H9 (cell line): ENCODE results near the gene RAB9A. TPM values are rescaled to one million over a fixed set of nuclear protein-coding genes. Genes with fewer than 3 reads are reported as not detected.
"Not testable (repeated sequence)": the region's sequence is repeated elsewhere in the genome, so short reads cannot be mapped to it uniquely, and the experiment has no call there.

Source experiments
- DNase-seq: peaks from one replicate; pipeline ENCODE4 v3.0.0-alpha.2; 2017
- H2AFZ ChIP-seq: one replicate; pipeline ENCODE4 v1.6.1; 2013; ENCODE audit warnings: mild to moderate bottlenecking, low read length, control low read depth, moderate library complexity
- H2AK5ac ChIP-seq: 2 replicates; pipeline ENCODE4 v1.6.1; 2013; ENCODE audit warnings: low read length, control low read depth, mixed read lengths; ENCODE audit not compliant: insufficient read length
- H2BK120ac ChIP-seq: one replicate; pipeline ENCODE4 v1.6.1; 2013; ENCODE audit warnings: low read depth, mild to moderate bottlenecking, low read length, control low read depth, inconsistent platforms; ENCODE audit not compliant: poor library complexity, severe bottlenecking
- H2BK12ac ChIP-seq: 2 replicates; pipeline ENCODE4 v1.6.1; 2013; ENCODE audit warnings: low read length, control low read depth, mixed read lengths, low read depth; ENCODE audit not compliant: insufficient read length
- H2BK15ac ChIP-seq: 2 replicates; pipeline ENCODE4 v1.6.1; 2013; ENCODE audit warnings: low read depth, low read length, control low read depth
- H2BK20ac ChIP-seq: one replicate; pipeline ENCODE4 v1.6.1; 2013; ENCODE audit warnings: low read depth, mild to moderate bottlenecking, low read length, control low read depth, inconsistent platforms; ENCODE audit not compliant: poor library complexity, severe bottlenecking
- H2BK5ac ChIP-seq: 2 replicates; pipeline ENCODE4 v1.6.1; 2013; ENCODE audit warnings: low read length, control low read depth, mixed read lengths; ENCODE audit not compliant: insufficient read length
- H3K14ac ChIP-seq: 2 replicates; pipeline ENCODE4 v1.6.1; 2013; ENCODE audit warnings: low read length, control low read depth; ENCODE audit not compliant: insufficient read depth
- H3K18ac ChIP-seq: 2 replicates; pipeline ENCODE4 v1.6.1; 2013; ENCODE audit warnings: low read depth, mild to moderate bottlenecking, mixed read lengths, low read length, control low read depth; ENCODE audit not compliant: insufficient read length
- H3K23ac ChIP-seq: 2 replicates; pipeline ENCODE4 v1.6.1; 2013; ENCODE audit warnings: low read length, control low read depth, mixed read lengths, low read depth; ENCODE audit not compliant: insufficient read length
- H3K23me2 ChIP-seq: 2 replicates; pipeline ENCODE4 v1.6.1; 2013; ENCODE audit warnings: low read depth, mild to moderate bottlenecking, mixed read lengths, low read length, control low read depth; ENCODE audit not compliant: insufficient read length, poor library complexity, severe bottlenecking
- H3K27ac ChIP-seq: 2 replicates; pipeline ENCODE4 v1.5.1; 2013; ENCODE audit warnings: low read length, control low read depth, mixed read lengths, low read depth; ENCODE audit not compliant: insufficient read length
- H3K27me3 ChIP-seq: 2 replicates; pipeline ENCODE4 v1.6.1; 2013; ENCODE audit warnings: low read length, control low read depth, inconsistent platforms; ENCODE audit not compliant: insufficient read depth
- H3K4ac ChIP-seq: 2 replicates; pipeline ENCODE4 v1.6.1; 2013; ENCODE audit warnings: low read depth, mild to moderate bottlenecking, control low read depth, inconsistent platforms, low read length, moderate library complexity
- H3K4me1 ChIP-seq: 2 replicates; pipeline ENCODE4 v1.6.1; 2013; ENCODE audit warnings: low read length, control low read depth, inconsistent platforms; ENCODE audit not compliant: insufficient read depth
- H3K4me2 ChIP-seq: 2 replicates; pipeline ENCODE4 v1.6.1; 2013; ENCODE audit warnings: low read length, control low read depth, mixed read lengths; ENCODE audit not compliant: insufficient read length, insufficient read depth
- H3K56ac ChIP-seq: 2 replicates; pipeline ENCODE4 v1.6.1; 2013; ENCODE audit warnings: low read depth, mild to moderate bottlenecking, mixed read lengths, low read length, control low read depth; ENCODE audit not compliant: insufficient read length
- H3K79me1 ChIP-seq: 2 replicates; pipeline ENCODE4 v1.6.1; 2013; ENCODE audit warnings: low read depth, mild to moderate bottlenecking, moderate library complexity, low read length, control low read depth, inconsistent platforms; ENCODE audit not compliant: insufficient read depth, poor library complexity, severe bottlenecking
- H3K79me2 ChIP-seq: 2 replicates; pipeline ENCODE4 v1.6.1; 2013; ENCODE audit warnings: low read length, control low read depth, inconsistent platforms; ENCODE audit not compliant: insufficient read depth
- H3K9ac ChIP-seq: 2 replicates; pipeline ENCODE4 v1.6.1; 2013; ENCODE audit warnings: low read length, control low read depth, mixed read lengths; ENCODE audit not compliant: insufficient read length; ENCODE audit errors: extremely low read depth
- H3K9me3 ChIP-seq: one replicate; pipeline ENCODE4 v1.6.1; 2013; ENCODE audit warnings: low read depth, low read length, inconsistent platforms; ENCODE audit not compliant: control insufficient read depth
- H3T11ph ChIP-seq: one replicate; pipeline ENCODE4 v1.6.1; 2013; ENCODE audit warnings: mild to moderate bottlenecking, low read length, control low read depth, inconsistent platforms
- H4K20me1 ChIP-seq: one replicate; pipeline ENCODE4 v1.6.1; 2013; ENCODE audit not compliant: control insufficient read depth, insufficient read length, insufficient read depth
- H4K5ac ChIP-seq: 2 replicates; pipeline ENCODE4 v1.6.1; 2013; ENCODE audit warnings: low read depth, mild to moderate bottlenecking, mixed read lengths, low read length, control low read depth; ENCODE audit not compliant: insufficient read length
- H4K8ac ChIP-seq: replicated peaks from 2 replicates; pipeline ENCODE4 v1.6.1; 2013; ENCODE audit warnings: low read length, control low read depth, mixed read lengths, low read depth; ENCODE audit not compliant: insufficient read length
- H4K91ac ChIP-seq: 2 replicates; pipeline ENCODE4 v1.6.1; 2013; ENCODE audit warnings: low read depth, mild to moderate bottlenecking, moderate library complexity, mixed read lengths, low read length, control low read depth; ENCODE audit not compliant: insufficient read length
- H3K27ac Mint-ChIP-seq, 3 experiments: 2 replicates in 2 of 3; 3 replicates in 1 of 3; pipeline ENCODE4 v1.8.0; 2020 to 2021; ENCODE audit warnings: mixed read lengths in 3 of 3, mild to moderate bottlenecking in 1 of 3, moderate library complexity in 1 of 3
- H3K27me3 Mint-ChIP-seq: 2 replicates; pipeline ENCODE4 v1.8.0; 2021; ENCODE audit warnings: low read depth, mild to moderate bottlenecking, moderate library complexity, mixed read lengths
- H3K36me3 Mint-ChIP-seq, 3 experiments: 2 replicates in 2 of 3; 3 replicates in 1 of 3; pipeline ENCODE4 v1.8.0; 2020 to 2021; ENCODE audit warnings: low read depth in 3 of 3, mixed read lengths in 3 of 3; ENCODE audit not compliant: insufficient read depth in 1 of 3
- H3K4me1 Mint-ChIP-seq, 2 experiments: 2 replicates each; pipeline ENCODE4 v1.8.0; 2020; ENCODE audit warnings: mixed read lengths in 2 of 2
- H3K4me3 Mint-ChIP-seq, 2 experiments: 2 replicates in 1 of 2; 3 replicates in 1 of 2; pipeline ENCODE4 v1.8.0; 2020 to 2021; ENCODE audit warnings: mild to moderate bottlenecking in 2 of 2, mixed read lengths in 2 of 2, moderate library complexity in 1 of 2
- H3K9me3 Mint-ChIP-seq, 2 experiments: 2 replicates in 1 of 2; 3 replicates in 1 of 2; pipeline ENCODE4 v1.8.0; 2020; ENCODE audit warnings: mild to moderate bottlenecking in 2 of 2, mixed read lengths in 2 of 2, moderate library complexity in 1 of 2
- CTCF ChIP-seq: fragments of 200-600 bp; sonication (generic); conservative IDR thresholded peaks from 3 replicates; pipeline ENCODE4 v1.8.0; 2021; ENCODE audit warnings: antibody characterized with exemption, mild to moderate bottlenecking
- WGBS: extraction: QIAGEN DNeasy Blood & Tissue Kit; methylation state at CpG from one replicate; pipeline ENCODE4 v1.1.7; 2013; ENCODE audit warnings: missing lambda C conversion rate, low lambda C conversion rate, mixed read lengths; ENCODE audit not compliant: insufficient read length; ENCODE audit errors: extremely low coverage; 5-methylcytosine and 5-hydroxymethylcytosine counted together
- long read RNA-seq: library from polyadenylated mRNA; unstranded; transcript quantifications from one replicate; pipeline ENCODE4 v2.0.0, GENCODE V29; 2020
- total RNA-seq: library from RNA; stranded (reverse); gene quantifications from 2 replicates; pipeline ENCODE4 v1.2.1, GENCODE V29; 2021

The RAB9A gene
- total RNA-seq: 20.9 and 21.3 TPM in 2 replicates
- long read RNA-seq, transcript RAB9A-202 (3 exons, 2,039 nt): major isoform, 83 of 118 reads
- long read RNA-seq, transcript RAB9A-201 (3 exons, 393 nt): minor isoform, 7 of 118 reads
- long read RNA-seq, transcript RAB9A-203 (2 exons, 737 nt): minor isoform, 26 of 118 reads
- long read RNA-seq, partial matches to known transcripts: 0 of 118 reads
- long read RNA-seq, other reads (novel, unspliced or antisense): 2 of 118 reads

- H3K79me1 ChIP-seq: no peaks in the 10 kb centered on the region
- no peaks in the 10 kb centered on the region; the same call in 1 of the 2 replicates for H3K27me3 ChIP-seq
- no peak within 1 kb of the TSS for H2BK12ac ChIP-seq
- Mint-ChIP-seq H3K27ac (peak within 1 kb of the TSS in 2 of 3 experiments; percentile 74 to 84; a peak in 5 of 7 replicates), H3K27me3 (peaks cover 11% of the 10 kb centered on the region), H3K9me3 (peaks cover 21 to 42% of the 10 kb centered on the region in 2 experiments), H3K4me1 (peaks cover 24 to 26% of the 10 kb centered on the region in 2 experiments), H3K36me3 (peaks cover 0 to 4% (median 0%) of the 10 kb centered on the region in 3 experiments; a peak in 2 of 7 replicates), H3K4me3 (peak within 1 kb of the TSS; percentile 86 to 89)
- peak; percentile 81 for DNase-seq
- no CpG with 5 or more reads among the region's 68 CpGs for WGBS
- H2BK5ac ChIP-seq: no peak within 1 kb of the TSS
- H2BK15ac ChIP-seq: no peak within 1 kb of the TSS
- H4K5ac ChIP-seq: no peak within 1 kb of the TSS
- no peak within 1 kb of the TSS for H2BK120ac ChIP-seq
- no peak within 1 kb of the TSS for H2AFZ ChIP-seq
- no peak within 1 kb of the TSS for H3K56ac ChIP-seq
- TF ChIP-seq CTCF: no peak
- H3K79me2 ChIP-seq: peaks cover 28% of the 10 kb centered on the region; the same call in 1 of the 2 replicates
- no peak within 1 kb of the TSS for H3T11ph ChIP-seq
- H3K23ac ChIP-seq: no peak within 1 kb of the TSS
- H4K91ac ChIP-seq: no peak within 1 kb of the TSS
- no peak within 1 kb of the TSS for H2AK5ac ChIP-seq
- H2BK20ac ChIP-seq: no peak within 1 kb of the TSS
- no peaks in the 10 kb centered on the region for H4K20me1 ChIP-seq
- H3K27ac ChIP-seq: no peak within 1 kb of the TSS
- H3K9ac ChIP-seq: peak within 1 kb of the TSS; percentile 83
- 0 out of 2 replicates have a peak within 1 kb of the TSS, but pooled peaks have one; percentile 36 for H3K14ac ChIP-seq
- H3K4me2 ChIP-seq: peak within 1 kb of the TSS; percentile 74
- no peak within 1 kb of the TSS for H3K4ac ChIP-seq
- H3K23me2 ChIP-seq: peaks cover 6% of the 10 kb centered on the region
- H3K18ac ChIP-seq: no peak within 1 kb of the TSS
- no peak within 1 kb of the TSS for H4K8ac ChIP-seq
- H3K4me1 ChIP-seq: peaks cover 10% of the 10 kb centered on the region; the same call in 1 of the 2 replicates
- no peaks in the 10 kb centered on the region for H3K9me3 ChIP-seq
Observed at GRCh38 chrX:13688958-13689740, at the start of gene RAB9A. RAB9A (plus strand) TSS chrX:13689128; CDS start chrX:13708747, 19,619 bp downstream.

- not testable (repeated sequence) for H4K8ac ChIP-seq, H2BK20ac ChIP-seq, H3K79me1 ChIP-seq, H3K27me3 ChIP-seq, H3K27ac ChIP-seq, H3K18ac ChIP-seq, H3K23me2 ChIP-seq, H4K91ac ChIP-seq, H3K4me3 Mint-ChIP-seq, H4K5ac ChIP-seq, H3K9ac ChIP-seq, H2AK5ac ChIP-seq, H3K4ac ChIP-seq, H3T11ph ChIP-seq, H2BK120ac ChIP-seq, H2BK12ac ChIP-seq, H3K79me2 ChIP-seq, DNase-seq, H3K56ac ChIP-seq, H3K14ac ChIP-seq, H3K27ac Mint-ChIP-seq, H2BK15ac ChIP-seq, H2BK5ac ChIP-seq, H3K23ac ChIP-seq, H3K4me1 Mint-ChIP-seq, H2AFZ ChIP-seq, H3K27me3 Mint-ChIP-seq, H3K4me2 ChIP-seq, H4K20me1 ChIP-seq, H3K4me1 ChIP-seq
- Mint-ChIP-seq H3K9me3 (peaks cover 44 to 47% of the 10 kb centered on the region in 2 experiments), H3K36me3 (peaks cover 10 to 13% (median 13%) of the 10 kb centered on the region in 3 experiments)
- H3K9me3 ChIP-seq: peaks cover 12% of the 10 kb centered on the region
- no CpG with 5 or more reads among the region's 4 CpGs for WGBS
Observed at GRCh38 chrX:13641684-13642083, 47.2 kb upstream of the RAB9A start.
